KG1 (cell line): ENCODE results near the gene BEAN1.
"Not testable (repeated sequence)": the region's sequence is repeated elsewhere in the genome, so short reads cannot be mapped to it uniquely, and the experiment has no call there.

Source experiments
- DNase-seq: peaks from one replicate; lab custom pipeline; 2025; lab: John Stamatoyannopoulos, UW

BEAN1 gene

DNA sequence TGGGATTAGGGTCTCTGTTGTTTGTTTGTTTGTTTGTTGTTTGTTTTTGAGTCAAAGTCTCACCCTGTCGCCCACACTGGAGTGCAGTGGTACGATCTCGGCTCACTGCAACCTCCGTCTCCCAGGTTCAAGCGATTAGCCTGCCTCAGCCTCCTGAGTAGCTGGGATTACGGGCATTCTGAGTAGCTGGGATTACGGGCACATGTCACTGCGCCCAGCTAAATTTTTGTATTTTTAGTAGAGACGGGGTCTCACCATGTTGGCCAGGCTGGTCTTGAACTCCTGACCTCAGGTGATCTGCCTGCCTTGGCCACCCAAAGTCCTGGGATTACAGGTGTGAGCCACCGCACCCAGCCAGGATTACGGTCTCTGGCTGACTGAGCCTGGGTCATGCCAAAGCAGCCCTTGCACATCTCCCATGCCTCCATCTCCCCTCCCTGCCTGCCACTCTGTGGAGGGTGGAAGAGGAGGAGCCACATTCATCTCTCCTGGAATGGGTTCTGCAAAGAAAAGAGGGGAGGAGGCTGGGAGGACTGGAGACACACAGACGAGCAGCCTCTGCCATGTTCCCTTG, 59.2 kb downstream of the BEAN1 start:
- DNase-seq: no peak

DNA sequence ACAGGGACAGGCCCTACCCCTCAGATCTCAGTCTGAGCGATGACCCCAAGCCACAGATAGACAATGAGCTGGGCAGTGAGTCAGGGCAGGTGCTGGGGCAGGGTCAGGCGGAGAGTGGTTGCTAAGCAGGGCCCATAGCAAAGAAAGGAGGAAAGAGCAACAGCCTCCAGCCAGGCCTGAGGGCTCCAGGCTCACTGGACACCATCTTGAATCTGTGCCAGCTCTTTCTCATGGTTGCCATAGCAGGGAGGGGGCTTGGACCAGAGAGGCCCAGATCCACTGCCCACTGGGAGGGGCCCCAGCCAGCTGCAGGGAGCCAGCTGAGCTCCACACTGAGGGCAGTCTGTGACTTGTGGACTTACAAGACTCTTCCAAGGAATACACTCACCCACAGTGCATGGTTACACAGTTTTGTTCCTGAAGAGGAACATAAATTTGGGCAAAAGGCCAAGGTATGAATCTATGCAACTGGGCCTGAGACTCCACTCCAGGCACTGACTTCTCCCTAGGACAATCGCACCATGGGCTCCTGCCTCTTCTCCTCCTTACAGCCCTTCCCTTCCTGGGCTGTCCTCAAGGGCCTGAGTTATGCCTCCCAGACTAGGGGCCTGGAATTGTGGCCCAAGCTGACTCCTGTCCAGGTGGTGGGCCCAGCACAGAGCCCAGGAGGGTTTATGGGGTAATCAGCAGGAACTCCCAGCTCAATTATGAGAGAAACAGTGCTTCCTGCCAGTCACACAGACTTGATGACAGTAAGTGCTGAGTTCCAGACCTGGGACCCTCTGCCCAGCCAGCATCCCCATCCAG, 59.9 kb downstream of the BEAN1 start:
- DNase-seq: peak; percentile 43

DNA sequence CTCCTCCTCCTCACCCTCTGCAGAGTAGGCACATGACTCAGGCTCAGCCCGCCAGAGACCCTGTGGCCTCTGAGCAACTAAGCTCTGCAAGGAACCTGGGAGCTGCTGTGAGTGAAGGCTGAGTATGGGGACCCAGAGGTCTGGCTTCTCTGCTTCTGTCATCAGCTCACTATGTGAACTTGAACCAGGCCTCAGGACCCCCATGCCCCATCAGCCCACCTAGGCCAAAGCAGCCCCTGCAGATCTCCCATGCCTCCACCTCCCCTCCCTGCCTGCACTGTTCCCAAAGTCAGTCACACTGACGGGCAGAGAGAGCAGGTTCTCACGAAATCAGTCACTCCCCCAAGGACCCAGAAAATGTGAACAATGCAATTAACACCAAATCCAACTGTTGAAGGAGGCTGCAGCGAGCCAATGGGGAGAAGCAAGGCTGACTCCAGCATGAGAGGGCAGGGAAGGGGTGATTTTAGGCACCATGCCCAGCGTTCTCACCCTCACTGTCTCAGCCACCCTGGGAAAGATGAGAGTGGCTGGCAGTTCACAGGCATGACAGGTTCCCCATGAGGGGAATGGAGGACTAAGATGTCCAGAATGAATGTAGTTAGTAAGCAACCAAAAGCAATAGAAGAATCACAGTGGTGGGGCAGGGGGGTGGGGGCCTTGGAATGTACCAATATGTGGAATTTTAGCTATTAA, 60.6 kb downstream of the BEAN1 start:
- DNase-seq: no peak

DNA sequence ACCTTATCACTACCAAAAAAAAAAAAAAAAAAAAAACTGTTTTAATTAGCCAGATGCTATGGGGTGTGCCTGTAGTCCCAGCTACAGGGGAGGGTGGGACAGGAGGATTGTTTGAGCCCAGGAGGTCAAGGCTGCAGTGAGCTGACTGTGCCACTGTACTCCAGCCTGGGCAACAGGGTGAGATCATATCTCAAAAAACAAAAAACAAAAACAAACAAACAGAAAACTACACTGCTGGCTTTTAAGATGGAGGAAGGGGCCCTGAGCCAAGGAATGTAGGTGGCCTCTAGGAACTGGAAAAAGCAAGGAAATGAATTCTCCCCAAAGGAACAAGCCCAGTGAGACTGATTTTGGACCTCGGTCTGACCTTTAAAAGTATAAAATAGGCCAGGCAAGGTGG, 61.4 kb downstream of the BEAN1 start:
- no peak for DNase-seq

DNA sequence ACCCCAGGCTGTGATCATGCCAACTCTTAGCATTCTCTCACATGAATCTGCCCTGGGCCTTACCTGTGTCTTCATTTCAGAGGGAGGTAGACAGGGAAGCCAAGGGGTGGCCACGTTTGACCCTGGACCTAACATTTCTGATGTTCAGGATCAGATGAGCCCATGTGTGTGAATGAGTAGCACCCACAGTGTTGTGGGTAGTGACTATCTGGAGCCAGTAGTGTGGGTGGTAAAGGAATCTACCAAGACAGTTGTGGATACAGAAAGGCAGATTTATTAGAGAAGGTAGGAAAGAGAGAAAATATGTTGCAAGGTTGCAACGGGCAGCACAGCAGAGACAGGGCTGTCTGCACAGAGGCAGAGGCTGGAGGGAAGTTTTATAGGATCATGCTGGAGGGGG, 62.3 kb downstream of the BEAN1 start:
- no peak for DNase-seq

DNA sequence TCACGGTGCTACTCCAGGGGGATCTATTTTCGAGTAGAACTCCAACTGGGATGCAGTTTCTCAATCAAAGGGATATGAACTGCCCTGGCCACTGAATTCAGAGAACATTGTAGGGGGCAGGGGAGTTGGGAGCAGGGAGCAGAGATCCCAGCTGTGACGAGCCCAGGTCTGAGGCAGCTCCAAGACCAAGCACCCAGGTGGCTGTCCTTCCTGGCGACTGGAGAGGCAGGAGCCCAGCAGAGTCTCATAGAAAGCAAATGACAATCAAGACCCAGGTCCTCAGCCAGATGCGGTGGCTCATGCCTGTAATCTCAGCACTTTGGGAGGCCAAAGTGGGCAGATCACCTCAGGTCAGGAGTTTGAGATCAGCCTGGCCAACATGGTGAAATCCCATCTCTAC, 62.7 kb downstream of the BEAN1 start:
- DNase-seq: no peak

DNA sequence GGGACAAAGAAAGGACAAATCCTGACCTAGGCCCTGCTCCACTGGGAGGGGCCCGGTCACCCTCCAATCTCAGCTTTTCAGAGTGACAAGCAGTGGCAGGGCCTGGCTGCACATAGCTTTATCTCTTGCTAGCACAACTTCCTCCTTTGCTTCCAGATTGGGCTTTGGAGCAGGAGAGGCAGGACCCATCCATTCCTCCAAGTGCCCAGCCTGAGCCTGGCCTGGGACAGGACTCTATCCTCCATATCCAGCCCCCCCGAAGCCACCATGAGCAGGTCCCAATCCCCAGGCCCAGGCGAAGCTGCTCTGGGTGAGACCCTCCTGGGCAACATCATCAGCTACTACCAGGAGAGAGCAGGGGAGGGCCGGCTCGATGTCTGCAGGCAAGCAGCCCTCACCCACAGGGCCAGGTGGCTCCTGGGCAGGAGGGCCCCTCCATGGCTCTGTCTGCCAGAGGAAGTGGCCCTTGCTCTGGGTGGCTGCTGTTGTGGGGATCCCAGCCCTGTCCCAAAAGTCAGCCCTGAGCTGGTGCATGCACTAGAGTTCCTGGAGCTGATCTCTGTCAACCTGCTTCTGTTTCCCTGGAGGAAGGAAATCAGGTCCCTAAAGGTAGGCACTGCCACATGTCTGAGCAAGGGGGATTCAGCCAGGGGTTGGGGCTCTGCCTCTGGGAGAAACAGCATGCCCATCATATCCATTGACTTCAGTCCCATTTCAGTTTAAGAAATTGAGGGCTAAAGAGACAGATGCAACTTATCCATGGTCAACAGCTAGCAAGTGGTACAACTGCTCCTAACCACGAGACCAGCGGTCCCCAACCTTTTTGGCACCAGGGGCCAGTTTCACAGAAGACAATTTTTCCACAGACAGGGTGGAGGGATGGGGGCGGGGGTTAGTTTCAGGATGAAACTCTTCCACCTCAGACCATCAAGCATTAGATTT, 64.0 kb downstream of the BEAN1 start:
- DNase-seq: no peak

DNA sequence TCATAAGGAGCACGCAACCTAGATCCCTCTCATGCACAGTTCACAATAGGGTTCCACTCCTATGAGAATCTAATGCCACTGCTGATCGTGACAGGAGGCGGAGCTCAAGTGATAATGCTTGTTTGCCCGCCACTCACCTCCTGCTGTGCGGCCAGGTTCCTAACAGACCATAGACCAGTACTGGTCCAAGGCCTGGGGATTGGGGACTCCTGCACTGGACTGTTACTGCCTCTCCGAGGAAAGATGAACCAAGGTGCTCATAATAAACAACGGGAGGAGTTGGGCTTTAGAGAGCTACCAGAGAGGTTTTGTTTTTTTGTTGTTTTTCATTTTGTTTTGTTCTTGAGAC, 64.6 kb downstream of the BEAN1 start:
- DNase-seq: no peak

DNA sequence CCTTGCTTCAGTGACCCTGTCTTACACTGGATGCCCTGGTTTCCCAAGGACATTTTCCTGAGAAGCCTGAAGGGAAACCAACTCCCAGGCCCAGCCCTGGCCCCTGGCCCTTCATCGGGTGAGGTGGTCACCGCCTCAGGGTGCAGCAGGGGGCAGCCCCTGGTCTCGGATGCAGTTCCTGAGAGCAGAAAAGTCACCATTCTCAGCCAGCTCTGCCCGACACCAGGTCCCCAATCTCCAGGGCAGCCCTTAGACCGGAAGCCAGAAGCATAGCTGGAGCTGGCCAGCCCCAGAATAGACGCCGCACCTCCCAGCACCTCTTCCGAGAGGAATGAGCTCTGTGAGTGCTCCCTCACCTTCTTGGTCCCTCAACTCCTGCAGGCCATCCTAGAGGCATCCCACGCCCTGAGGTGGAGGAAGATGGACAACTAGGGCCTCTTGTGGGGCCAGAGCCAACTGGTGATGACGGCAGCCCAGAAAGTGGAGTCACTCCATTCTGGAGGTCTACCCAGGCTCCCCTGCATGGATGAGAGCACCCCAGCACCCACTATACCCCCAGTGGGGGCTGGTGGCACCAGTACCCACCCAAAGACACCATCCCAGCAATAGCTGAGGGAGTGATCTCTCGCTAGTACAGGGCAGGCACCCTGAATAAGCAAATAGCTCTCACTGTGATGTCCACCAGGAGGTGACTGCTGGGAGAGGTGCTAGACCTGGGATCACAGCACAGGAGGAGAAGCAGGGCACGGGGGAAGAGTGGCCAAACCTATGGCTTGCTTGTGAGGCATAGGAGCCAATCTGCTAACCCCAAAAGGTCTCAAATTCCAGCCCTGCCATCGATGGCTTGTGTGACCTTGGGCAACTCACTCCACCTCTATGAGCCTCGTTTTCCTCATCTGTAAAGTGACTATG, 66.7 kb downstream of the BEAN1 start:
- DNase-seq: no peak

DNA sequence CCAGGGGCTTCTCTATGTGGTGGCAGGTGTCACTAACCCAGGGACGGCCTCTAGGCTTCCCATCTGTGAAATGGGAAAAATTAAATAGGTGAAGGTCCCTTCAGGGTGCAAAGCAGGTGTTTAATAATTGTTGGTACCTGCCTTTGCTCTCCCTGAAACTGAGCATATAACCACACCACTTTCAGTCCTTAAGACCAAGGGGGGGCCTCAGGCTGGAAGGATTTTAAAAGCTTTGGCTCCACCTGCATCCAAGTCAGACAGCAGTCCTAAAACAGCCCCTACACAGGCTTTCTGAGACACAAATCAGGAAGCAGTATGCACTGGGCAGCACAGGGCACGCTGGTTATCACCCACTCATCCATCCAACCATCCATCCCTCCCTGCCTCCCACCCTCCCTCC, 67.8 kb downstream of the BEAN1 start:
- DNase-seq: no peak

DNA sequence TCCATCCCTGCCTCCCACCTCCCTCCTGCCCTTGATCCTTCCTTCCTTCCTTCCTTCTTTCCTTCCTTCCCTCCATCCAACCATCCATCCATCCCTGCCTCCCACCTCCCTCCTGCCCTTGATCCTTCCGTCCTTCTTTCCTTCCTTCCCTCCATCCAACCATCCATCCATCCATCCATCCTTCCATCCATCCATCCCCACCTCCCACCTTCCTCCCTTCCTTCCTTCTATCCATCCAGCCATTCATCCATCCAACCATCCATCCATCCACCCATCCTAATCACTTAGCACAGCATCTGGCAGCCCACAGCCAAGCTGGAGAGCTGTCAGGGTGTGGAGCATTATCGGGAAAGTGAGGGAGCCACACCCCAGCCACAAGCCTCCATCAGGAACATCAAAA, 68.3 kb downstream of the BEAN1 start:
- DNase-seq: no peak

DNA sequence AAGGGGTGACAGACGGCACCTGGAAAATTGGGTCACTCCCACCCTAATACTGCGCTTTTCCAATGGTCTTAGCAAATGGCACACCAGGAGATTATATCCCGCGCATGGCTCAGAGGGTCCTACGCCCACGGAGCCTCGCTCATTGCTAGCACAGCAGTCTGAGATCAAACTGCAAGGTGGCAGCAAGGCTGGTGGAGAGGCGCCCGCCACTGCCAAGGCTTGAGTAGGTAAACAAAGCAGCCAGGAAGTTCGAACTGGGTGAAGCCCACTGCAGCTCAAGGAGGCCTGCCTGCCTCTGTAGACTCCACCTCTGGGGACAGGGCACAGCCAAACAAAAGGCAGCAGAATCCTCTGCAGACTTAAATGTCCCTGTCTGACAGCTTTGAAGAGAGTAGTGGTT, 69.1 kb downstream of the BEAN1 start:
- DNase-seq: not testable (repeated sequence)

DNA sequence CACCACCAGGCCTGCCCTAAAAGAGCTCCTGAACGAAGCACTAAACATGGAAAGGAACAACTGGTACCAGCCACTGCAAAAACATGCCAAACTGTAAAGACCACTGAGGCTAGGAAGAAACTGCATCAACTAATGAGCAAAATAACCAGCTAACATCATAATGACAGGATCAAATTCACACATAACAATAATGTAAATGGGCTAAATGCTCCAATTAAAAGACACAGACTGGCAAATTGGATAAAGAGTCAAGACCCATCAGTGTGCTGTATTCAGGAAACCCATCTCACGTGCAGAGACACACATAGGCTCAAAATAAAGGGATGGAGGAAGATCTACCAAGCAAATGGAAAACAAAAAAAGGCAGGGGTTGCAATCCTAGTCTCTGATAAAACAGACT, 70.8 kb downstream of the BEAN1 start:
- DNase-seq: not testable (repeated sequence)

DNA sequence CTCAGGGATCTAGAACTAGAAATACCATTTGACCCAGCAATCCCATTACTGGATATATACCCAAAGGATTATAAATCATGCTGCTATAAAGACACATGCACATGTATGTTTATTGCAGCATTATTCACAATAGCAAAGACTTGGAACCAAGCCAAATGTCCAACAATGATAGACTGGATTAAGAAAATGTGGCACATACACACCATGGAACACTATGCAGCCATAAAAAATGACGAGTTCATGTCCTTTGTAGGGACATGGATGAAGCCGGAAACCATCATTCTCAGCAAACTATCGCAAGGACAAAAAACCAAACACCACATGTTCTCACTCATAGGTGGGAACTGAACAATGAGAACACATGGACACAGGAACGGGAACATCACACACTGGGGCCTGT, 74.5 kb downstream of the BEAN1 start:
- not testable (repeated sequence) for DNase-seq

DNA sequence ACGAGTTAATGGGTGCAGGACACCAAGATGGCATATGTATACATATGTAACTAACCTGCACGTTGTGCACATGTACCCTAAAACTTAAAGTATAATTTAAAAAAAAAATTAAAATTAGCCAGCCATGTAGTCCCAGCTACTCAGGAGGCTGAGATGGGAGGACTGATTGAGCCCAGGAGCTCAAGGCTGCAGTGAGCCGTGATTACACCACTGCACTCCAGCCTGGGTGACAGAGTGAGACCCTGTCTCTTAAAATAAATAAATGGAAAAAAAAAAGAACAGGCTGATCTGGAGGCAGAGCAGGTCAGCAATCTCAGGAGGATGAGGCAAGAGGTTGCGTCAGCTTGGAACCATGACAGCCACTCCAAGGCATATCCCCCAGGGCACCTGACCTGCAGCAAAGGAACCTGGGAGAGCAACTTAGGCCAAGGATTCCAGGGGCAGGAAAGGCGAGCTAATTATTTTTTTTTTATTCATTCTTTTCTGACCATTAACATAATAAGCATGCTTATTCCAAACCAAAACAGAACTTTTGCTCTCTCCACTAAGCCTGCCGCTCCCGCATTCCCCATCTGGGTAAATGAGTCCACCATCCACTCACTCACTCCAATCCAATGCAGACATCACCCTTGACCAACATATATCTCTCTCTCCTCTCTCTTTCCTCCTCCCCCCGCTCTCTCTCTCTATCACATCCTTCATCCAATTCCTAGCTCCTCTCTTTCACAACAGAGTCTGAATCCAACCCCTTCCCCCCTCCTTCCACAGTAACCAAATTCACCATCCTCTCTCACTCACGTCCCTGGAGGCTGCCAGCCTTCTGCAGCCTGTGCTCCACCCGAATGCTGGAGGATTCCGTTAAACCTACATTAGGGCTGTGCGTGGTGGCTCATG, 75.2 kb downstream of the BEAN1 start:
- no peak for DNase-seq

DNA sequence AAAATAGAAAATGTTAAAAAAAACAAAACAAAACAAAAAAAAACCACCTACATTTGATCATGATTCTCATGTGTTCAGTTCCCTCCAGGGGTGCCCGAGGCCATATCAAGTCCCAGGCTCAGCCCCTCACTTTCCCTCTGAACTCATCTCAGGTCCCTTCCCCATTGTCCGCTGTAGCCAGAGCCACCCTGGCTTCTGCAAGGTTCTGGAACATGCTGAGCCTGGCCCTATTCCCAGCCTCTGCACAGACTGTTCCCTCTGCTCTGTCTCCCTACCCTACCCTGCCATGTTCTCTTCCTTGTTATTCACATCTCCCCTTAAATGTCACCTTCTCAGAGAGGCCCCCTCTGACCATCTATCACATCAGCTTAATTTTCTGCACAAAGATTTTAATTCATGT, 75.9 kb downstream of the BEAN1 start:
- DNase-seq: no peak

DNA sequence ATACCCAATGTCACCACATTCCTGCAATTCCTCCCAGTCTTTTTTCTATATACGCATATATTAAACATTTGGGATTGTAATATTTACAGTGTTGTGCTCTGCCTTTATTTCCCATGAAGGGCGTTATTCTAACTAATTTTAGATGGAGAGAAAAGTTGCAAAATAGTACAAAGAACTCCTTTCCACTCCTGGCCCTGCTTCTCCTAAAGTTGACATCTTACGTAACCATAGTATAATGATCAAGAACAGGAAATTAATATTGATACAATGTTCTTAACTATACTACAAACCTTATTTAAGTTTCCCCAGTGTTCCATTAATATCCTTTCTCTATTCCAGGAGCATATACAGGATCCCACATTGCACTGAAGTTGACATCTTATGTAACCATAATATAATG, 76.5 kb downstream of the BEAN1 start:
- DNase-seq: no peak

DNA sequence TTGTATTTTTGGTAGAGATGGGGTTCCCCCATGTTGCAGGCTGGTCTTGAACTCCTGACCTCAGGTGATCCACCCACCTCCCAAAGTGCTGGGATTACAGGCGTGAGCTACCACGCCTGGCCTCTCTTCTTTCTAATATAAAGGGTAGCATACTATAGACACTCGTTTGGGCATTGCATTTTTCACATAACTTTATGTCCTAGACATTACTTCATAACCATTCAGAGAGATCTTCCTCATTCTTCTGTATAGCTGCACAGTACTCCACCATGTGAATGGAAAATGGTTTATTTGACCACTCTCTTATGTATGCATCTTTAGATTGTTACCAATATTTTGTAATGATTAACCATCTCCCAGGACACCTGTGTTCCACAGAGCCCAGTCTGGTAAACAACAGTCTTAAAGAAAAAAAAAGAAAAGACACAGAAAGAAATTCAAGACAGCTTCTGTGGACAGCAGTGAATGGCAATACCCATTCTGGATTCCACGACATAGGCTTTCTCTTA, 80.7 kb downstream of the BEAN1 start:
- DNase-seq: no peak

DNA sequence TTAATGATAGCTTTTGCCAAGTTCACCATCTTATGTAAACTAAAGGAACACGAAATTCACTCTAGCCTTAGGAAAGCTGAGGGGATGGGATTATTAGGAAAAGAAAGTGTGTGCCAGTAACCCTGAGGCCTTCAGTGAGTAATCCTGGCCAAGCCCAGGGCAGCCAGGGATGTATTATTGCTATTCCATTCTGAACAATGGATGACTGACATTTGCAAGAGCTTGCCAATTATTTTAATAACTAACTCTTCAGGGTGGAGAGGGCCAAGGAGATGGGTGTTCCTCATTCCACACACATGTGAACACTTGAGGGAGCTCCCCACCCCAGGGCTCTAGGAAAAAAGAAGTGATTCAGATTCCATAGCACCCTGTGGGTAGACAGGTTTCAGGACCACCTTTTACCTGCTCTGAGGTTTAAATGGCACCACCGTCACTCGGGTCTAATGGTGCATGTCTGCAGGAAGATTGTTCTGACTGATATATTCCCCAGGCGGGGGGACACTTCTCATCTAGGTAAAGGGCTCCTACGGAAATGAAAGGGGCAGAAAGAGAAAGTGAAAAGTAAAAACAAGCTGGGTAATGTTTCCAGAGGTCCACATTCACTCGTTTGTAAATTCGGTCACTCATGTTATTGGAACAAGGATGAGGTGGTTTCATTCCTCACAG, 81.3 kb downstream of the BEAN1 start:
- no peak for DNase-seq
